Smooth muscle cell (in vitro differentiated cells): ENCODE data around the gene STPG4. TPM values are rescaled to one million over a fixed set of nuclear protein-coding genes. Genes with fewer than 3 reads are reported as not detected.

Experiments
- DNase-seq: peaks from one replicate; lab custom pipeline; 2025; ENCODE audit not compliant: unreplicated experiment; lab: John Stamatoyannopoulos, UW
- H2AFZ ChIP-seq: fragments of 200-600 bp; sonication (generic); 2 replicates; pipeline ENCODE4 v1.6.0; 2016; ENCODE audit warnings: antibody characterized with exemption, low read depth, mild to moderate bottlenecking
- H3F3A ChIP-seq: fragments of 200-600 bp; sonication (generic); 2 replicates; pipeline ENCODE4 v1.6.0; 2017; ENCODE audit warnings: antibody characterized with exemption, low read depth
- H3K27ac ChIP-seq: fragments of 200-600 bp; sonication (generic); 2 replicates; pipeline ENCODE4 v1.5.1; 2016; ENCODE audit warnings: low read depth, mild to moderate bottlenecking
- H3K27me3 ChIP-seq: fragments of 200-600 bp; sonication (generic); 2 replicates; pipeline ENCODE4 v1.6.1; 2016; ENCODE audit warnings: low read depth, mild to moderate bottlenecking
- H3K36me3 ChIP-seq: fragments of 200-600 bp; sonication (generic); 2 replicates; pipeline ENCODE4 v1.5.1; 2016; ENCODE audit warnings: low read depth
- H3K4me1 ChIP-seq: fragments of 200-600 bp; sonication (generic); 2 replicates; pipeline ENCODE4 v1.5.1; 2016; ENCODE audit warnings: low read depth
- H3K4me2 ChIP-seq: fragments of 200-600 bp; sonication (generic); 2 replicates; pipeline ENCODE4 v1.6.0; 2016; ENCODE audit warnings: mild to moderate bottlenecking
- H3K4me3 ChIP-seq: fragments of 200-600 bp; sonication (generic); 2 replicates; pipeline ENCODE4 v1.5.1; 2016; ENCODE audit warnings: mild to moderate bottlenecking
- H3K79me2 ChIP-seq: fragments of 200-600 bp; sonication (generic); 2 replicates; pipeline ENCODE4 v1.6.0; 2016; ENCODE audit warnings: low read depth, mild to moderate bottlenecking
- H3K9ac ChIP-seq: fragments of 200-600 bp; sonication (generic); 2 replicates; pipeline ENCODE4 v1.6.0; 2016; ENCODE audit warnings: low read depth
- H3K9me3 ChIP-seq: fragments of 200-600 bp; sonication (generic); replicated peaks from 2 replicates; pipeline ENCODE4 v1.5.1; 2016; ENCODE audit warnings: low read depth
- H4K20me1 ChIP-seq: fragments of 200-600 bp; sonication (generic); 2 replicates; pipeline ENCODE4 v1.6.0; 2016; ENCODE audit warnings: low read depth
- WGBS: methylation state at CpG from one replicate; pipeline ENCODE4 v1.1.7; 2016; ENCODE audit warnings: low lambda C conversion rate; 5-methylcytosine and 5-hydroxymethylcytosine counted together
- polyA plus RNA-seq: library from polyadenylated mRNA; unstranded; fragments of >200 nt; fragmentation: Nextera tagmentation; extraction: Ambion mirVana; gene quantifications from 2 replicates; pipeline ENCODE4 v1.2.1, GENCODE V29; 2016
- total RNA-seq: library from RNA; depleted of rRNA; stranded (reverse); fragments of >200 nt; gene quantifications from 2 replicates; pipeline ENCODE4 v1.2.3, GENCODE V29; 2014
- TF ChIP-seq, protein P1 (sequence below): fragments of 200-600 bp; sonication (generic); IDR thresholded peaks from 2 replicates; pipeline ENCODE4 v1.5.1; 2017; ENCODE audit warnings: borderline replicate concordance, mild to moderate bottlenecking, antibody characterized with exemption; ENCODE audit not compliant: insufficient read depth, poor library complexity, severe bottlenecking

The STPG4 gene
- total and polyA plus RNA-seq, 2 experiments from 2014 or later, result 0.54 TPM; not detected in 1

DNA sequence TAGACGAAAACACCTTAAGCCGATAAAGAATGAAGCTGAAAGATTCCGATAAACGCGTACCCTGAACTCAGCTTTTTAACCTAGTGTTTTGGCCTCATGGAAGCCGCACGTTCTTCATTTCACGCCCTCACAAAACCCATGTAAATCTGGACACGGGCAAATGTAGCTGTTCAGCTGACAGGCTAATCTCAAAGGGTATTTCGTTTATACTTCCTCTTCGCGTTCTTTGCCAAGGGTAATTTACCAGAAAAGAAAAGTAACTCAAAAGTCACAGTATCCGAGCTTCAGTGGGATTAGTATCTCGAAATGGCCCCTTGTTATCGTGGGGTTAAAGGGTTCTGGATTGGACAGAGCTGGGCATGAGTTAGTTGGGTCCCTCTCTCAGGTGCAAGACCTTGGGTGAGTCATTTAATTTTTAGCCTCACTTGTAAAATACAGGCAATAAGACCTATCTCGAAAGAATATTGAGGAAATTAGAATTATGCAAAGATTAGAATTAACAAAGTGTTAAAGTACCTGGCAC is 22.0 kb upstream of the STPG4 start:
- Histone ChIP-seq H3K36me3 (no peaks in the 10 kb centered on the region), H3K9me3 (no peaks in the 10 kb centered on the region), H3K4me1 (peaks cover 27% of the 10 kb centered on the region), H3K9ac (peak overlapping the region; percentile 99), H3F3A (peaks cover 10% of the 10 kb centered on the region), H4K20me1 (peaks cover 38% of the 10 kb centered on the region), H3K4me3 (peak overlapping the region; percentile 92), H3K4me2 (peak overlapping the region; percentile 87), H2AFZ (peak overlapping the region; percentile 83), H3K27me3 (no peaks in the 10 kb centered on the region), H3K27ac (peak overlapping the region; percentile 99), H3K79me2 (peaks cover 39% of the 10 kb centered on the region)
- WGBS, result 31% methylated on average over 16 of the region's 16 CpGs
- TF ChIP-seq, protein P1, sequence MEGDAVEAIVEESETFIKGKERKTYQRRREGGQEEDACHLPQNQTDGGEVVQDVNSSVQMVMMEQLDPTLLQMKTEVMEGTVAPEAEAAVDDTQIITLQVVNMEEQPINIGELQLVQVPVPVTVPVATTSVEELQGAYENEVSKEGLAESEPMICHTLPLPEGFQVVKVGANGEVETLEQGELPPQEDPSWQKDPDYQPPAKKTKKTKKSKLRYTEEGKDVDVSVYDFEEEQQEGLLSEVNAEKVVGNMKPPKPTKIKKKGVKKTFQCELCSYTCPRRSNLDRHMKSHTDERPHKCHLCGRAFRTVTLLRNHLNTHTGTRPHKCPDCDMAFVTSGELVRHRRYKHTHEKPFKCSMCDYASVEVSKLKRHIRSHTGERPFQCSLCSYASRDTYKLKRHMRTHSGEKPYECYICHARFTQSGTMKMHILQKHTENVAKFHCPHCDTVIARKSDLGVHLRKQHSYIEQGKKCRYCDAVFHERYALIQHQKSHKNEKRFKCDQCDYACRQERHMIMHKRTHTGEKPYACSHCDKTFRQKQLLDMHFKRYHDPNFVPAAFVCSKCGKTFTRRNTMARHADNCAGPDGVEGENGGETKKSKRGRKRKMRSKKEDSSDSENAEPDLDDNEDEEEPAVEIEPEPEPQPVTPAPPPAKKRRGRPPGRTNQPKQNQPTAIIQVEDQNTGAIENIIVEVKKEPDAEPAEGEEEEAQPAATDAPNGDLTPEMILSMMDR, result no peak
- DNase-seq, result no peak

- Histone ChIP-seq H3K79me2 (peaks cover 61% of the 10 kb centered on the region), H3K4me3 (peak overlapping the region; percentile 92), H3F3A (peaks cover 15% of the 10 kb centered on the region), H3K27ac (peak overlapping the region; percentile 74), H3K9ac (peak overlapping the region; percentile 77), H3K9me3 (no peaks in the 10 kb centered on the region), H3K4me2 (peak overlapping the region; percentile 87), H4K20me1 (peaks cover 60% of the 10 kb centered on the region), H3K27me3 (no peaks in the 10 kb centered on the region), H3K4me1 (peaks cover 46% of the 10 kb centered on the region), H2AFZ (no peak overlapping the region), H3K36me3 (no peaks in the 10 kb centered on the region)
- no peak for DNase-seq
- WGBS, result 2% methylated on average over 15 of the region's 15 CpGs
- TF ChIP-seq, protein P1, result no peak
Observed at GRCh38 chr2:47174733-47175361, 19.7 kb upstream of the STPG4 start.

- TF ChIP-seq, protein P1, result no peak
- H3K27ac ChIP-seq, result peak overlapping the region; percentile 74
Observed at GRCh38 chr2:47173986-47174732, 19.1 kb upstream of the STPG4 start.

More at GRCh38 chr2:47173986-47174732, 19.1 kb upstream of the STPG4 start:
- Histone ChIP-seq H3K79me2 (peaks cover 68% of the 10 kb centered on the region), H3K27me3 (no peaks in the 10 kb centered on the region), H3K9me3 (no peaks in the 10 kb centered on the region), H3K36me3 (no peaks in the 10 kb centered on the region), H4K20me1 (peaks cover 67% of the 10 kb centered on the region), H3K4me2 (peak overlapping the region; percentile 87), H3F3A (peaks cover 15% of the 10 kb centered on the region), H3K4me1 (peaks cover 46% of the 10 kb centered on the region), H3K9ac (peak overlapping the region; percentile 28), H2AFZ (no peak overlapping the region), H3K4me3 (peak overlapping the region; percentile 92)
- WGBS, result 31% methylated on average over 9 of the region's 9 CpGs
- DNase-seq, result no peak
